ENCODE data around the gene GPR55. TPM values are rescaled to one million over a fixed set of nuclear protein-coding genes. Genes with fewer than 3 reads are reported as not detected.

The GPR55 gene
- total and polyA plus RNA-seq, 2 donors (not counting 3 experiments of a cell fraction or from before 2014, with no cell fraction given): not detected

DNA sequence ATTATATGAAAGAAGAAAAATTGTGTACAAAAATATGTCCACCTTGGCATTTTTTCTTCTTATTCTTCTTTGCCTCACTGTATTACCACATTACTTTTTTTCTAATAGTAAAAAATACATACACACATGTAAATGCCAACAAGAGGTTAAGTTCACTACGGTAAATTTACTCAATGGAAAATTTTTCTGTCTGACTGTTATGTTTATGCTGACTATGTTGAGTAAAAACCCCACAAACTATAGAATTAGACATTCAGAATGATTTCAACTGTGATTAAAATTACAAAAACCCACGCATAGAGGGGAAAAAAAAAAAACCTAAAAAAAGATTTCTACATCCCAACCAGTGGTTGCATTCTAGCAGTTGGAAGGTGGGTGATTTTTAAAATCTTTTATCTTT is 5.4 kb downstream of the GPR55 start:
- Histone ChIP-seq H4K20me1 (replicated peaks; ENCODE audit: control insufficient read depth, extremely low read depth, insufficient read depth, low read length) (no peaks in the 10 kb centered on the region), H3K27me3 (ENCODE audit: control insufficient read depth in 2 of 2, insufficient read depth in 2 of 2, low read length in 2 of 2) (peaks cover 0 to 20% of the 10 kb centered on the region in 2 experiments), H3K79me2 (ENCODE audit: control insufficient read depth, insufficient read depth, low read length) (no peaks in the 10 kb centered on the region), H3K4me3 (replicated peaks in 1 of 3; ENCODE audit: insufficient read depth in 1 of 3, low read depth in 1 of 3, low read length in 3 of 3) (no peak overlapping the region), H3K9ac (replicated peaks; ENCODE audit: extremely low read depth, insufficient read depth, low read length) (no peak overlapping the region), H3K4me1 (ENCODE audit: control insufficient read depth, extremely low read depth, insufficient read depth, low read length) (no peaks in the 10 kb centered on the region), H3K36me3 (ENCODE audit: control insufficient read depth in 2 of 2, extremely low read depth in 1 of 2, insufficient read depth in 2 of 2, low read length in 2 of 2) (no peaks in the 10 kb centered on the region), H3K27ac (ENCODE audit: insufficient read depth, low read depth, low read length) (no peak overlapping the region), H3K9me3 (replicated peaks; ENCODE audit: control insufficient read depth, insufficient read depth, low read length) (no peaks in the 10 kb centered on the region), H3K4me2 (ENCODE audit: insufficient read depth, low read length) (no peak overlapping the region), H2AFZ (ENCODE audit: low read depth, low read length) (no peak overlapping the region), H3K9me1 (replicated peaks; ENCODE audit: control insufficient read depth, extremely low read depth, insufficient read depth, low read length) (no peaks in the 10 kb centered on the region)
- ChIA-PET POLR2A (no interaction called here), CTCF (no interaction called here)
- FAIRE-seq (no peak), DNase-seq (ENCODE audit: low read depth, low spot score) (no peak)
- dilution Hi-C loops (cut with MboI; ENCODE audit: extremely low pct_ligation_motif_present, low sequenced_read_pairs) (no loop called here), intact Hi-C loops (cut with micrococcal nuclease) (no loop called here)
- TF ChIP-seq GATA2 (IDR thresholded peaks at IDR 0.05; ENCODE audit: insufficient read depth, insufficient read length, low read depth, low read length): no peak
- no peak for TF ChIP-seq JUN (IDR thresholded peaks at IDR 0.05; ENCODE audit: borderline replicate concordance, insufficient read depth, insufficient read length, low read depth)
- no peak for TF ChIP-seq POLR2A (IDR thresholded peaks at IDR 0.05; ENCODE audit: low read depth, low read length)
- TF ChIP-seq MYC (IDR thresholded peaks at IDR 0.05; ENCODE audit: low read depth, low read length): no peak
- TF ChIP-seq, protein P1, sequence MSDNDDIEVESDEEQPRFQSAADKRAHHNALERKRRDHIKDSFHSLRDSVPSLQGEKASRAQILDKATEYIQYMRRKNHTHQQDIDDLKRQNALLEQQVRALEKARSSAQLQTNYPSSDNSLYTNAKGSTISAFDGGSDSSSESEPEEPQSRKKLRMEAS (IDR thresholded peaks at IDR 0.05; ENCODE audit: insufficient read depth, insufficient read length): no peak
- no peak for TF ChIP-seq FOS (IDR thresholded peaks at IDR 0.05; ENCODE audit: borderline replicate concordance, insufficient read depth, low read length)
- TF ChIP-seq EZH2 (IDR thresholded peaks at IDR 0.05; ENCODE audit: borderline replicate concordance, low read depth, low read length, severe bottlenecking): no peak
- TF ChIP-seq, protein P2, sequence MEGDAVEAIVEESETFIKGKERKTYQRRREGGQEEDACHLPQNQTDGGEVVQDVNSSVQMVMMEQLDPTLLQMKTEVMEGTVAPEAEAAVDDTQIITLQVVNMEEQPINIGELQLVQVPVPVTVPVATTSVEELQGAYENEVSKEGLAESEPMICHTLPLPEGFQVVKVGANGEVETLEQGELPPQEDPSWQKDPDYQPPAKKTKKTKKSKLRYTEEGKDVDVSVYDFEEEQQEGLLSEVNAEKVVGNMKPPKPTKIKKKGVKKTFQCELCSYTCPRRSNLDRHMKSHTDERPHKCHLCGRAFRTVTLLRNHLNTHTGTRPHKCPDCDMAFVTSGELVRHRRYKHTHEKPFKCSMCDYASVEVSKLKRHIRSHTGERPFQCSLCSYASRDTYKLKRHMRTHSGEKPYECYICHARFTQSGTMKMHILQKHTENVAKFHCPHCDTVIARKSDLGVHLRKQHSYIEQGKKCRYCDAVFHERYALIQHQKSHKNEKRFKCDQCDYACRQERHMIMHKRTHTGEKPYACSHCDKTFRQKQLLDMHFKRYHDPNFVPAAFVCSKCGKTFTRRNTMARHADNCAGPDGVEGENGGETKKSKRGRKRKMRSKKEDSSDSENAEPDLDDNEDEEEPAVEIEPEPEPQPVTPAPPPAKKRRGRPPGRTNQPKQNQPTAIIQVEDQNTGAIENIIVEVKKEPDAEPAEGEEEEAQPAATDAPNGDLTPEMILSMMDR (IDR thresholded peaks at IDR 0.05; ENCODE audit: extremely low read depth in 1 of 2, insufficient read depth in 1 of 2, low read depth in 1 of 2, low read length in 2 of 2): no peak
- no peak for TF ChIP-seq POLR2AphosphoS5 (IDR thresholded peaks at IDR 0.05; ENCODE audit: insufficient read depth, low read depth, low read length)
- BruUV-seq (replicated peaks): no TSS peak

All from endothelial cell of umbilical vein (primary cell).